Ishikawa (cell line): ENCODE data around the gene PIK3R4.

Source experiments
- CEBPB ChIP-seq: IDR thresholded peaks from 2 replicates; pipeline ENCODE4 v1.6.1; 2012
- CREB1 ChIP-seq: IDR thresholded peaks from 2 replicates; pipeline ENCODE4 v1.6.1; 2012; ENCODE audit warnings: low read depth
- EGR1 ChIP-seq: IDR thresholded peaks from 2 replicates; pipeline ENCODE4 v1.6.1; 2012
- EP300 ChIP-seq: IDR thresholded peaks from 2 replicates; pipeline ENCODE4 v1.6.1; 2012; ENCODE audit warnings: borderline replicate concordance
- FOXM1 ChIP-seq: IDR thresholded peaks from 2 replicates; pipeline ENCODE4 v1.6.1; 2012; ENCODE audit warnings: low read depth, borderline replicate concordance
- MAX ChIP-seq: IDR thresholded peaks from 2 replicates; pipeline ENCODE4 v1.6.1; 2012
- NFIC ChIP-seq: IDR thresholded peaks from 2 replicates; pipeline ENCODE4 v1.6.1; 2012
- RAD21 ChIP-seq: IDR thresholded peaks from 2 replicates; pipeline ENCODE4 v1.6.1; 2012; ENCODE audit warnings: low read depth
- REST ChIP-seq: IDR thresholded peaks from 2 replicates; pipeline ENCODE4 v1.6.1; 2012; ENCODE audit warnings: low read depth, mild to moderate bottlenecking
- TAF1 ChIP-seq: IDR thresholded peaks from 2 replicates; pipeline ENCODE4 v1.6.1; 2012; ENCODE audit warnings: low read depth, mild to moderate bottlenecking
- TCF12 ChIP-seq: IDR thresholded peaks from 2 replicates; pipeline ENCODE4 v1.6.1; 2012; ENCODE audit warnings: low read depth
- TEAD4 ChIP-seq: IDR thresholded peaks from 2 replicates; pipeline ENCODE4 v1.6.1; 2012
- USF1 ChIP-seq: IDR thresholded peaks from 2 replicates; pipeline ENCODE4 v1.6.1; 2012
- YY1 ChIP-seq: IDR thresholded peaks from 2 replicates; pipeline ENCODE4 v1.6.1; 2012; ENCODE audit warnings: low read depth
- ZBTB7A ChIP-seq: IDR thresholded peaks from 2 replicates; pipeline ENCODE4 v1.6.1; 2012; ENCODE audit warnings: low read depth

PIK3R4 gene

GRCh38 chr3:130783629-130784028 lies 37.0 kb upstream of the PIK3R4 start:
- TF ChIP-seq TCF12 (no peak), TEAD4 (no peak; the same call in 1 of the 2 replicates), ZBTB7A (no peak), NFIC (peak; percentile 69), USF1 (no peak), REST (no peak), EP300 (no peak)

- TF ChIP-seq MAX (no peak), EP300 (no peak), ZBTB7A (no peak), EGR1 (no peak), TCF12 (no peak), YY1 (no peak), USF1 (no peak), RAD21 (no peak), TEAD4 (no peak), CEBPB (no peak), NFIC (no peak), FOXM1 (no peak), REST (no peak), CREB1 (no peak), TAF1 (no peak)
These were observed 32.9 kb upstream of the PIK3R4 start for GRCh38 chr3:130779486-130779885.

GRCh38 chr3:130779031-130779430 lies 32.4 kb upstream of the PIK3R4 start:
- no peak for TF ChIP-seq TEAD4
- TF ChIP-seq CEBPB = no peak
- TF ChIP-seq YY1 = no peak
- no peak for TF ChIP-seq EP300
- TF ChIP-seq RAD21 = no peak
- no peak for TF ChIP-seq FOXM1
- TF ChIP-seq MAX = no peak
- no peak for TF ChIP-seq EGR1
- TF ChIP-seq ZBTB7A = no peak
- TF ChIP-seq TCF12 = no peak
- no peak for TF ChIP-seq TAF1
- no peak for TF ChIP-seq NFIC
- no peak for TF ChIP-seq CREB1

GRCh38 chr3:130773366-130773765 lies 26.7 kb upstream of the PIK3R4 start:
- TF ChIP-seq ZBTB7A = no peak
- no peak for TF ChIP-seq MAX
- TF ChIP-seq USF1 = no peak
- TF ChIP-seq TEAD4 = no peak
- no peak for TF ChIP-seq REST
- TF ChIP-seq NFIC = no peak
- no peak for TF ChIP-seq CEBPB
- no peak for TF ChIP-seq TAF1
- no peak for TF ChIP-seq RAD21
- TF ChIP-seq YY1 = no peak
- TF ChIP-seq FOXM1 = no peak
- TF ChIP-seq TCF12 = no peak
- TF ChIP-seq EGR1 = no peak
- no peak for TF ChIP-seq CREB1
